Globus pallidus (tissue), 1 donor: ENCODE results near the gene COL8A2.

Source experiments
- DNase-seq: peaks from one replicate; pipeline ENCODE4 v3.0.0-alpha.2; 2015; ENCODE audit warnings: low spot score

The COL8A2 gene

GRCh38 chr1:36157973-36158826 lies 33.2 kb upstream of the COL8A2 start:
- peak; percentile 64 for DNase-seq

DNA sequence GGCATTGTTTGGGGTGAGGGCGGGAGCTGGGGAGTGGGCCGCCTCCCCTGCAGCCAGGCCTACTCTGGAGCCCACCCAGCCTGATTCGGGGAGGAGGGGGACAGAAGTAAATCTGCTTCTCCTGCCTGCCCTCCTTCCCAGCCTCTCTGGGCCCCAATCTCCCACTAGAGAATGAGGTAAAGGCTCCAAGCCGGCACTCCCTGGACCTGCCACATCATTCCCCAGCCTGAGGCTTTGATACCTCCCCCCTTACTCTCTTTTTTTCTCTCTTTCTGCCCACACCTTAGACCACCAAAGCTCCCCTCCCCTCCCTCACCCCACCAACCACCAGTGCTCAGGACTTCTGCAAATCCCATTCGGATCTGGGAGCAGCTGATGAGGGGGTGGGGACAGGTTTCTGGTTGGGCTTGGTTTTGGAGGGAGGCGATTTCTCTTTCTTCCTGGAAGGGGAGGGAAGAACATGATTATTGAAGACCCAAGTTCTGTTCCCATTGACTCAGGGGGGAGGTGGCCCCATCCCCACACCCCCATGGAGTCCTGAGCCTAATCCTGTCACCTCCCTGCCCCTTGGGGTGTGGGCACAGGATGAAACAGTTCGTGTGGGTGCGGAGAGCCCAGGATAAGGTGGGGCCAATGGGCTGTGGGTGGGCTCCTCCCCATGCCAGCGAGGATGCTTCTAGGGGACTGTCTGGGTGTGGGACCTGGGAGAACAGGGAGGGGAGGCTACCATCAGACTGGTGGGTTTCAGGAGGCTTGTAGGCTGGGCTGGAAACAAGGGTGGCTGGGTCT lies 32.3 kb upstream of the COL8A2 start:
- DNase-seq: no peak

DNA sequence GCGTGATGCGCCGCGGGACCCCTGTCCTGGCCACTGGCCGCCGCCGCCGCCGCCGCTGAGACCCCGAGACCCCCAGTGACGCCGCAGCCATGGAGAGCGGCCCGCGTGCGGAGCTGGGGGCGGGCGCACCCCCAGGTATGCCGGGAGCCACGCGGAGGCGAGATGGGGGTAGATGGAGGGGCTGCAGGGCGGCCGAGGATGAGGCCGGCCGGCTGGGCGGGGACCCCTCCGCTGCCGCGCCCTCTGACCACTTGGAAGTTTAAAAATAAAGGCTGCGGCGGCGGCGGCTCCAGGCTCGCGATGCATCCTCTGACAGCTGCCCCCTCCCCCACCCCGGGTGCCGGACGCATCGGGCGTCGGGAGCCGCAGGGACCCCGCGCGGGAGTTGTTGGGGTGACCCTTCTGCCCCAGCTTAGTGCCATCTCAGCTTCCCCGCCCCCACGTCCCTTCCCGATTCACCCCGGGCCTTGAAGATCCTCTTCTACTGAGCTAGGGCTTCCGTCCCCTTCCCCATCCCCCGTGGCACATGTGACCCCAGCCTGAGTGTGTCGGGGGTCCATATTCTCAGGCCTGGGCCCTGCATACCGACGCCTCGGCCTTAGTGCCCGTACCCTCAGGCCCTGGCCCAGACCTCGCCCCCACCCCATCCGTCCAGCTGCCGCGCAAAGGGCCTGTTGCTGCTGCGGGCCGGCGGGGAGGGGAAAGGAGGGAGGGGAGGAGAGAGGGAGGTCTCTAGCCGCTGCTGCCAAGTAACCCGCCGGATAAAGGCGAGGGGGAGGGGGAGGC lies 31.5 kb upstream of the COL8A2 start:
- DNase-seq: peak; percentile 92

DNA sequence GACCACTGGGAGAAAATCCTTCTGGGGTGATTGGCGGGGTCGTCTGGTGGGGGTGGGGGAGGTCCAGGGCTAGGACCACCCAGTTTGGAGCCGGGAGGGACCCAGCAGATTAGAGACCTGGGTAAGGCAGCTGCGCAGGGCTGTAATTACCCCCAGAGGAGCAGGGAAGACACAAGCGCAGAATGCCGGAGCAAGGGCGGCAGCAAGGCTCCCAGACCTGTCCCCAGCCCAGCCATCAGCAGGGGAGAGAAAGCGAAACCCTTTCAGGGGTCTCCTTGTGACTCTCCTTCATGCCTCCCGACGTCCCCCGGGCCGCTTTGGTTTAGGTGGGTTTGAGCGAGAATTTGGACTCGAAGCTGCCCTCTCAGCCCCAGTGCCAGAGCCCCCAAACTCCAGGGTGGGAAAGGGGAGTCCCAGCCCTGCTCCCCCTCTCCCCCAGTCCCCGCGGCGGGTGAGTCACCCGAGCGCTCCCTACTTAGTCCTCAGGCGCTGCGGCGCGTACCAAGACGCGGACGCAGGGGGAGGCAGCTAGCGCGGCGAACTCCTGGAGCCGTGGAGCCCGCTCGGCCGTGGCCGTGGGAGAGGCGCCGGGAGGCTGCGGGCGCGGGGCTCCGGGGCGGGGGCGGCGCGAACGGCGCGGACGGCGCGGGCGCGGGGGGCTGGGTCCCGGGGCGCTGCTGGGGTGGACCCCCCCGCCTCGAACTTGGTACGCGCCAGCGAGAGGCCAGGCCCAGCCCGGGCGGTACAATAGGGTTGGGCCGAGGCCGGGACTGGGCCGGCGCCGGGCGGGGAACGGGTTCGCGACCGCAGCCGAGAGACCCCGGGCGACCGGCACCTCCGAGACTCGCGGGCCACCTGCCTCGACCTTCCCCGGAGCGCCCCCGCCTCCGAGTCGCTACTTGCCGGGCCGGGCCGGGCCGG lies 30.6 kb upstream of the COL8A2 start, which contains the start of gene MAP7D1:
MAP7D1 (plus strand) TSS at position 753 of the 921 bp plus-strand sequence. CDS start 258 bp downstream, outside the sequence.
- DNase-seq: peak; percentile 90

- DNase-seq: peak; percentile 42
These were observed 29.9 kb upstream of the COL8A2 start for GRCh38 chr1:36154765-36155407.

GRCh38 chr1:36154335-36154734 lies 29.3 kb upstream of the COL8A2 start:
- no peak for DNase-seq

- no peak for DNase-seq
These were observed 28.5 kb upstream of the COL8A2 start for GRCh38 chr1:36153476-36153875.

- DNase-seq: no peak
These were observed 26.8 kb upstream of the COL8A2 start for GRCh38 chr1:36151845-36152203.

GRCh38 chr1:36151134-36151844 lies 26.3 kb upstream of the COL8A2 start:
- no peak for DNase-seq

DNA sequence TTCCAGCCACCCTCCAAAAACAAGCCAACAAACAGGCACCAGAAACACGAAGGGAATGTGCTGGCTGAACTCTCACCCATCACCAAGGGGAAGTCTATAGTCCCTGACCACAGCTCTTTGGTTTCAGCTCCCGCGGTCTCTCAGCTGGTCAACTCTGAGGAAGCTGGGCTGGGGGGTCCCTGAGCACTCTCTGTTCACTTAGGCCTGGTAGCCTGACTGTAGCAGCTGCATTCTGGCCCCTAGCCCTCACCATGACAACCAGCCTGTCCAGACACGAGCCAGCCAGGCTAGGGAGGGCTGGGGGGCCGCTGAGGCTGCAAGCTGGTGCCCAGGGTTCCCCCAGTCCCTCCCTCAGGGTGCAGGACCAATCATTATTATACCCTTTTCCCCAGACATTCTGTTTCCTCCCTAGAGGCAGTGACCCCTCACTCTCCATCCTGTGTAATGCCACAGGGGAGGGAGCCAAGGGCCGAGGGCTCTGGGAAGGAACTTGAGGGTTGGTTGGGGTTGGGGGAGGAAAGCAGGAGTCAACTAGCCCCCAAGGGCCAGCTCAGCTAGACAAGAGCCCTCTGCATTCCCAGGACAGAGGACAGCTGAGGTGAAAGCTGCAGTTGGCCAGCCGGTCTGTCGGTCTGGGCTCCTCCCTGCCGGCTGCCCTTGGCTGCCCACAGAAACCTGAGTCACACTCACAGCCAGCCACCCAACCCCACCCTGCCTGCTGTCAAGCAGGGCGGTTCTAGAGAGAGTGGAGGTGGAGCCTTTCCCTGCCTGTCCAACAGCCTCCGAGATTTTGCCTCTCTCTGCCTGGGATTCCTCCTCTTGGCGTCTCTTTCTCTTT lies 25.5 kb upstream of the COL8A2 start:
- peak; percentile 82 for DNase-seq

GRCh38 chr1:36149973-36150295 lies 24.9 kb upstream of the COL8A2 start:
- DNase-seq: no peak

- DNase-seq: peak; percentile 100
These were observed 24.4 kb upstream of the COL8A2 start, which contains the start of gene TRAPPC3 for GRCh38 chr1:36149237-36149972. Gene TRAPPC3, minus strand, starts transcription at chr1:36149486. Its CDS starts 108 bp downstream, at chr1:36149378.

GRCh38 chr1:36148821-36149236 lies 23.8 kb upstream of the COL8A2 start:
- no peak for DNase-seq

DNA sequence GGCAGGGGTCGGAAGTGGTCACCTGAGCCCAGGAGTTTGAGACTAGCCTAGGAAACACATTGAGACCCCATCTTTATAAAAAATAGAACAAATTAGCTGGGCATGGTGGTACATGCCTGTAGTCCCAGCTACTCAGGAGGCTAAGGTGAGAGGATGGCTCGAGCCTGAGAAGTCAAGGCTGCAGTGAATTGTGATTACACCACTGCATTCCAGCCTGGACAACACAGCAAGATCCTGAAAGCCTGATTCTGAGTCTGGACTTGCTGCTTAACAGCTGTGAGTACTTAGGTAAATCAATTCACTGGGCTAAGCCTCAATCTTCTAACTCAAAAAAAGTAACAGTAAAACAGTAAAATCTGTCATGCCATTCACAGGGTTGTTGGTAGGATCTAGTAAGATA lies 19.4 kb upstream of the COL8A2 start:
- DNase-seq: no peak

GRCh38 chr1:36143424-36143823 lies 18.4 kb upstream of the COL8A2 start:
- no peak for DNase-seq

- peak; percentile 43 for DNase-seq
These were observed 17.1 kb upstream of the COL8A2 start for GRCh38 chr1:36142121-36142520.

DNA sequence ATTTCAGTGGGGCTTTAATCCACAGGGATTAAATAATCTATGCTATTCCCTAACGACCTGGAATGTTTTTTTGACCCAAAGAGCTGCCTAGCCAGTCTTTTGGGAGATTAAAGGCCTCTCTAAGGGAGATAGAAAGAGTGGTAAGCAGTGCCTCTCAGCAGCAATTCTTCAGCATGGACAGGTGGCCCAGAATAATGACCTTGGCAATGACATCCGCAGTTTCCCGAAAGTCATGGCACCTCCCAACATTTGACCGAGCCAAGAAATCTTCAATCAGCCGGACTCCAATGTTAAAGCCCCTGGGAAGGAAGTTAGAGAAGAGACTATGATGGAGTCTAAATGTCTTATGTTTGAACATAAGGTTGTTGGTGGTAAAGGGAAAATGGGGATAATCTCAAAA lies 14.5 kb upstream of the COL8A2 start:
- DNase-seq: no peak

- DNase-seq: no peak
These were observed 12.8 kb upstream of the COL8A2 start for GRCh38 chr1:36137776-36138175.
